ENCODE results near the gene FUNDC2.

Gene FUNDC2

DNA sequence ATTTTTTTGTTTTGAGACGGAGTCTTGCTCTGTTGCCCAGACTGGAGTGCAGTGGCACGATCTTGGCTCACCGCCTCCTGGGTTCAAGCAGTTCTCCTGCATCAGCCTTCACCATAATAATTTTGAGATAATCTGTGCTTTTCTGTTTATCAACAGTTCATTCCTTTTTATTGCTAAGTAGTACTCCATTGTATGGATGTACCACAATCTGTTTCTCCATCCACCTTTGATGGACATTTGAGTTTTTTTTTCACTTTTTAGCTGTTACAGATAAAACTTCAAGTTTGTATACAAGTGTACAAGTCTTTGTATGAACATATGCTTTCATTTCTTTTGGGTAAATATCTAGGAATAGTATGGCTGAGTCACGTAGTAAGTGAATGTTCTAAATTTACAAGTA is 9.0 kb downstream of the FUNDC2 start:
- ChIA-PET CTCF (interaction anchor here (1.6 kb wide), 1 partner anchor 21 kb away, joined by 4 read pairs; no protein-coding TSS in a partner anchor), POLR2A (no interaction called here)
- no peak for DNase-seq (ENCODE audit: extremely low spot score)
- TF ChIP-seq, protein P1, sequence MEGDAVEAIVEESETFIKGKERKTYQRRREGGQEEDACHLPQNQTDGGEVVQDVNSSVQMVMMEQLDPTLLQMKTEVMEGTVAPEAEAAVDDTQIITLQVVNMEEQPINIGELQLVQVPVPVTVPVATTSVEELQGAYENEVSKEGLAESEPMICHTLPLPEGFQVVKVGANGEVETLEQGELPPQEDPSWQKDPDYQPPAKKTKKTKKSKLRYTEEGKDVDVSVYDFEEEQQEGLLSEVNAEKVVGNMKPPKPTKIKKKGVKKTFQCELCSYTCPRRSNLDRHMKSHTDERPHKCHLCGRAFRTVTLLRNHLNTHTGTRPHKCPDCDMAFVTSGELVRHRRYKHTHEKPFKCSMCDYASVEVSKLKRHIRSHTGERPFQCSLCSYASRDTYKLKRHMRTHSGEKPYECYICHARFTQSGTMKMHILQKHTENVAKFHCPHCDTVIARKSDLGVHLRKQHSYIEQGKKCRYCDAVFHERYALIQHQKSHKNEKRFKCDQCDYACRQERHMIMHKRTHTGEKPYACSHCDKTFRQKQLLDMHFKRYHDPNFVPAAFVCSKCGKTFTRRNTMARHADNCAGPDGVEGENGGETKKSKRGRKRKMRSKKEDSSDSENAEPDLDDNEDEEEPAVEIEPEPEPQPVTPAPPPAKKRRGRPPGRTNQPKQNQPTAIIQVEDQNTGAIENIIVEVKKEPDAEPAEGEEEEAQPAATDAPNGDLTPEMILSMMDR (IDR thresholded peaks at IDR 0.05; ENCODE audit: control extremely low read depth, extremely low read depth, low read depth, missing control alignments), result no peak

DNA sequence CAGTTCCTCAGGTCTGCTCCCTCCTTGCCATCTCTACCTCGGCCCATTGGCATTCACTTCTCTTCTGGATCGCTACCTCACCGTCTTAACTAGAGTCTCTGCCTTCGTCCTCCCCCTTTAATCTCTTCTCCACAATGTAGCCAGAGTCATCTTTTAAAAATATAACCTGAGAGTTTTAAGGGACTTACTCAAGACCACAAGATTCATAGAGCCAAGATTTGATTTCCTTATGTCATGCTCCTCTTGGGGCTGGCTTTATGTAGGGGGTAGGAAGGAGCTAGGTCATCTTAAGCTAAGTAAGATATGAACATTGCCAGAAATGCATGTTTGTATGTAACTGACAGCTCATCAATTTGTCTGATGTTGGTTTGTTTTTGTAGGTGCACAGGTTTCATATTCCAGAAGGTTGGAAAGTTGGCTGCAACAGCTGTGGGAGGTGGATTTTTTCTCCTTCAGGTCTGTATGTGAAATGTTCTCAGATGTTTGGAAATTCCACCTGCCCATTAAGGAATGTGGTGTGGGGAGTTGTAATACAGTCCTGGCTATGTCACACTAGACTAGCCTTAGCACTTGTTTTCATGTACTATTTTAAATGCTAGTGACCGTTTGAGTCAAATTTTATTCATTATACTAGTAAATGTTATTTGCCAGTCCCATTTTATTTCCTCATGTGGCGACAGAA is 19.6 kb downstream of the FUNDC2 start:
- TF ChIP-seq, protein P1 (IDR thresholded peaks at IDR 0.05; ENCODE audit: control extremely low read depth, extremely low read depth, low read depth, missing control alignments), result no peak
- CTCF ChIA-PET, result interaction anchor here (1.0 to 1.7 kb wide), 5 partner anchors 11 to 190 kb away, joined by 3 to 6 read pairs (median 4); no protein-coding TSS in a partner anchor
- DNase-seq (ENCODE audit: extremely low spot score), result no peak
- POLR2A ChIA-PET, result no interaction called here

DNA sequence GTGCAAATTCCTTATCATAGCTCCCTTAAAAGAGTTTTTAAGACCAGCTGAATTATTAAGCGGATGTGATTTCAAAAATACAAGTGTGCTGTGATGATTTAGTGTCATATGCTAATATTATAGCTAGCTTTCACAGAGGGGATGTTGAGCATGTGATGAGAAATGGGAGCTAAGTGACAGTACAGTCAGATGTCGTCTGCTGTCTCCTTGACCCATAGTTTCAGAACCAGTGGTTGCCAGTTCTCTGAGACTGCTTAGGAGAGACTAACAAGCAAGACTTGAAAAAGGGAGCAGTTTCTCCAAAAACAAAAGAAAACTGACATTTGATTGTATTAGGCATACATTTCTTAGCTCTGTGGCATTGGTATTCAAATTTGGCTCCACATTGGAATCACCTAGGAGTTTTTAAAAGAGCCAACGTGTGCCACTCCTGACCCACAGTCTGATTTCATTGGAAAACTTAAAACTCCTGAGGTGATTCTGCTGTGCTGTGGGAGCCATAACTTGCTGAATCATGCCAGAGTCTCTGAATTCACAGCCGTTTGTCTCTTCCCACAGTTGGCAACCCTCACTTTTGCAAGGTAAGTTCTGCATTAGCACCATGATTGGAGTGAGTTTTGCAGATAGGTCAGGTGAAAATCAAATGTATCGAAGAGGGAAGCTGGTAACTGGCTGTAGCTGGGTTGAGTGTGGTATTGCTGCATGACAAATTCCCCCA is 20.3 kb downstream of the FUNDC2 start:
- DNase-seq (ENCODE audit: extremely low spot score), result no peak
- TF ChIP-seq, protein P1 (IDR thresholded peaks at IDR 0.05; ENCODE audit: control extremely low read depth, extremely low read depth, low read depth, missing control alignments), result no peak
- CTCF ChIA-PET, result interaction anchor here (1.0 to 1.7 kb wide), 6 partner anchors 10 to 189 kb away, joined by 3 to 6 read pairs (median 4); no protein-coding TSS in a partner anchor
- POLR2A ChIA-PET, result no interaction called here

DNA sequence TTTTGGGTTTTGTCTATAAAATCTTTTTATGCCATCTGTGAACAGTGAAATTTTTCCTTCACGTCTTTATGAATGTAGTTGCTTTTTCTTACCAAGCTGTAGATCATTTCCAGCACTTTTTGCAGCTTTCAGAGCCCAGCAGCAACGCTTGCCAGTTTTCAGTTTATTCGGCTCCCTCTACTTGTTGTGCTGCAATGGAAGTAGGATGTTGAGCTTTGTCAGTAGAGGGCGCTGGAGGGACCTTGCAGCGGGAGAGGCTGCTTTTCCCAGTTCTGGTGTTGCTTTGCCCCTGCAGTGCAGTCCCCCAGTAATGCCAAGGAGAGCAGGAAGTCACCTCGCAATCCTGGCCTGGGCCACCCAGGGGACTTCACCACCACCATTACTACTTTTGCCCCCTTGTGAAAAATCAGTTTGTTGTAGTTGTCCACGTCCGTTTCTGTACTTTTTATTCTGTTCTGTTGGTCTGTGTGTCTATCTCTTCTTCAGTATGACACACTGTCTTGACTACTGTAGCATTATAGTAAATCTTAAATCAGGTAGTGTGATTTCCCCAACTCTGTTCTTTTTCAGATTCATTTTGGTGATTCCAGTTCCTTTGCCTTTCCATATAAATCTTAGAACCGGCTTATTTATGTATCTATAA is 22.5 kb downstream of the FUNDC2 start:
- CTCF ChIA-PET, result interaction anchor here (1.0 to 1.6 kb wide), 6 partner anchors 8 to 63 kb away, joined by 3 to 4 read pairs (median 3); no protein-coding TSS in a partner anchor

DNA sequence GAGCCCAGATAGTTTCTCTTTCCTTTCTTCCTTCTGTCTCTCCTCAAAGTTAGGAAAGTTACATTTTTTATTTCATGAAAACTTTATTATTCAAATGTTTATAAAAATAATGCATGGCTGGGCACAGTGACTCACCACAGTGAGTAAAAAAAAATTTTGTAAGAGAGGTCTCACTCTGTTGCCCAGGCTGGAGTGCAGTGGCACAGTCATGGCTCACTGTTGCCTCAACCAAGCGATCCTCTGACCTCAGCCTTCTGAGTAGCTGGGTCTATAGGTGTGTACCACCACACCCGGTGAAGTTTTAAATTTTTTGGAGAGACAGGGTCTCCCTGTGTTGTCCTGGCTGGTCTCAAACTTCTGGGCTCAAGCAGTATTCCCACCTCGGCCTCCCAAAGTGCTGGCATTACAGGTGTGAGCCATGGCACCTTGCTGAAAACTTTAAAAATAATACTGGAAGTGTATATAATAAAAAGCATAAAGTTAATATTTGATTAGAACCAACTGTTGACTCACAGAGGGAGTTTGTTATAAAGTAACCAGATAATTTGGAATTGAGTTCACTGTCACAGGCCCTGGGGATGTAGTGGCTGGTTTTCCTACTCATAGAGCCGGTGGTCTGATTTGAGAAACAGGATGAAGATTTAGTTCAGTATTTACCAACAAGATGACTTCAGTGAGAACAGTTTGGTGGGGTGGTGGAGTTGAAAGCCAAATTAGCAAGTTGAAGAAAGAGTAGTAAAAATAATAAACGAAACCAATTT is 26.3 kb downstream of the FUNDC2 start:
- ChIA-PET POLR2A (no interaction called here), CTCF (interaction anchor here (1.0 to 4.6 kb wide), 4 partner anchors 10 to 135 kb away, joined by 3 to 25 read pairs (median 4); no protein-coding TSS in a partner anchor)
- TF ChIP-seq, protein P1 (IDR thresholded peaks at IDR 0.05; ENCODE audit: control extremely low read depth, extremely low read depth, low read depth, missing control alignments), result no peak
- no peak for DNase-seq (ENCODE audit: extremely low spot score)

More for the DNA sequence above, 22.5 kb downstream of the FUNDC2 start:
- no peak for DNase-seq (ENCODE audit: extremely low spot score)
- TF ChIP-seq, protein P1 (IDR thresholded peaks at IDR 0.05; ENCODE audit: control extremely low read depth, extremely low read depth, low read depth, missing control alignments), result peak; percentile 55
- POLR2A ChIA-PET, result no interaction called here

DNA sequence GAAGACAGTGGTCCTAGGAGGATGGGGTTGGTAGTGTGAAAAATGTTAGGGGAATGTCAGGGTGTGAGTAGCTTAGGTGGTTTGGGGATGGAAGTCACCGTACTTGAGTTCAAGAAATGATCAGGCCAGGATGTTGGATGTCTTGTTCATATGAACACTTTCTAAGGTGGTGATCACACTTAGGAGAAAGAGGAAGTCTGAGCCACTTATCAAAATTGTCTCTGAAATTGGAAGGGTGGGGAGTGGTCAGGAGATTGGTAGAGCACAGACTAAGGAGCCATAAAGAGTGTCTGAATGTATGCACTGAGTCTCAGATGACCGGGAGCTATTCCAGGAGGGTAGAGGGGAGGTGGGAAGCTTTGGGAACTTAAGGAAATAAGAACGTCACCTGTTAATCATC is 27.0 kb downstream of the FUNDC2 start:
- ChIA-PET POLR2A (no interaction called here), CTCF (interaction anchor here (1.0 to 4.6 kb wide), 3 partner anchors 10 to 136 kb away, joined by 3 to 25 read pairs (median 4); no protein-coding TSS in a partner anchor)
- DNase-seq (ENCODE audit: extremely low spot score), result no peak
- TF ChIP-seq, protein P1 (IDR thresholded peaks at IDR 0.05; ENCODE audit: control extremely low read depth, extremely low read depth, low read depth, missing control alignments), result no peak

Measured in GM10248 (cell line).